GM12873 (cell line): Measurements from ENCODE around the gene GBE1.

Experiments used
- CTCF ChIP-seq: IDR thresholded peaks from 2 replicates; pipeline ENCODE4 v1.5.1; 2012; ENCODE audit warnings: low read depth, mild to moderate bottlenecking, moderate library complexity, low read length, control low read depth; ENCODE audit not compliant: insufficient read depth; ENCODE audit errors: missing control alignments

Gene GBE1

GRCh38 chr3:81490541-81491288 lies 270.7 kb downstream of the GBE1 start:
- peak; percentile 84 for TF ChIP-seq CTCF

- no peak for TF ChIP-seq CTCF
These were observed 276.0 kb downstream of the GBE1 start for GRCh38 chr3:81485444-81485865.

GRCh38 chr3:81484520-81484919 lies 276.9 kb downstream of the GBE1 start:
- no peak for TF ChIP-seq CTCF

- no peak for TF ChIP-seq CTCF
These were observed 278.4 kb downstream of the GBE1 start for GRCh38 chr3:81483046-81483445.

- TF ChIP-seq CTCF, result no peak
These were observed 283.7 kb downstream of the GBE1 start for GRCh38 chr3:81477740-81478139.

- TF ChIP-seq CTCF, result no peak
These were observed 284.8 kb downstream of the GBE1 start for GRCh38 chr3:81476692-81477091.

GRCh38 chr3:81472600-81473362 lies 288.7 kb downstream of the GBE1 start:
- no peak for TF ChIP-seq CTCF
